Suprapubic skin (tissue), 4 donors: ENCODE results near the gene MNT. TPM values are rescaled to one million over a fixed set of nuclear protein-coding genes. Genes with fewer than 3 reads are reported as not detected.

ENCODE experiments used
- DNase-seq, 2 donors: peaks; one replicate each; pipeline ENCODE4 v3.0.0-alpha.2; 2019; ENCODE audit warnings: low spot score in 2 of 2
- H3K27ac ChIP-seq: fragments of 200-600 bp; sonication (generic); one replicate; pipeline ENCODE4 v1.5.1; 2019
- H3K27me3 ChIP-seq: fragments of 200-600 bp; sonication (generic); one replicate; pipeline ENCODE4 v1.5.1; 2019
- H3K36me3 ChIP-seq: fragments of 200-600 bp; sonication (generic); one replicate; pipeline ENCODE4 v1.5.1; 2019
- H3K4me1 ChIP-seq: fragments of 200-600 bp; sonication (generic); one replicate; pipeline ENCODE4 v1.5.1; 2019
- H3K4me3 ChIP-seq: fragments of 200-600 bp; sonication (generic); one replicate; pipeline ENCODE4 v1.5.1; 2019; ENCODE audit warnings: mild to moderate bottlenecking
- H3K9me3 ChIP-seq: fragments of 200-600 bp; sonication (generic); one replicate; pipeline ENCODE4 v1.5.1; 2019
- EP300 ChIP-seq: sonication (generic); formaldehyde crosslinking; IDR thresholded peaks from one replicate; pipeline ENCODE4 v1.6.1; 2017; ENCODE audit warnings: antibody characterized with exemption
- POLR2A ChIP-seq, 2 donors: fragments of 450-650 bp; IDR thresholded peaks; one replicate each; pipeline ENCODE4 v1.6.1; 2017; ENCODE audit warnings: antibody characterized with exemption in 2 of 2, mild to moderate bottlenecking in 2 of 2, moderate library complexity in 2 of 2
- POLR2AphosphoS5 ChIP-seq, 3 donors: sonication (generic); formaldehyde crosslinking; IDR thresholded peaks; one replicate each; pipeline ENCODE4 v1.6.1; 2017; ENCODE audit warnings: antibody characterized with exemption in 3 of 3
- WGBS: methylation state at CpG from one replicate; pipeline ENCODE4 v1.1.5; 2018; 5-methylcytosine and 5-hydroxymethylcytosine counted together
- total RNA-seq, 4 donors: library from RNA; depleted of rRNA; stranded (reverse); fragments of >200 nt; gene quantifications; one replicate each; pipeline ENCODE4 v1.1.0, GENCODE V29; 2016
- TF ChIP-seq, protein P1 (sequence below), 2 donors: fragments of 200-600 bp in 1 of 2; fragments of 450-650 bp in 1 of 2; sonication (generic) in 1 of 2; IDR thresholded peaks; one replicate each; pipeline ENCODE4 v1.5.1; 2016 to 2019; ENCODE audit warnings: antibody characterized with exemption in 2 of 2, mild to moderate bottlenecking in 1 of 2, moderate library complexity in 1 of 2

The MNT gene
- total RNA-seq, 4 donors from 2014 or later = 20.9 to 50.0 (median 44.1) TPM

DNA sequence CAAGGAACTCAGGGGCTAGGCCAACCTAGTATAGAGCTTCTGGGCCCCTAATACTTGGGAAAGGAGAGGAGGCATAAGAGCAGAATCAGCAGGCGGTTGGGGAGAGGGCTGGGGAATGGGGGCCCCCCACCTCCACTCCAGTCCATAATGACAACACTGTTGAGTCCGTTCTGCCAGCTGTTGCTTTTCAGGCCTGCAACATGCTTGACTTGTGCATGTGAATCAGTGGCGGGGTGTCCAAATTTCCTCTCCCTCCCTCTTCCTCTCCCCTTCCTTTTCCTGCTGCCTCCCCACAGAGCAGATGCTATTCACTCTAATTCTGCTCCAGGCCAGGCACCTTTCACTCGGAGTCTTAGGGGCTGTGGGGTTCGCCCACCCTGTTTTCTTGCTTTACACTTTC is 31.8 kb downstream of the MNT start:
- Histone ChIP-seq H3K27me3 (no peaks in the 10 kb centered on the region), H3K27ac (no peak overlapping the region), H3K9me3 (no peaks in the 10 kb centered on the region), H3K4me1 (peaks cover 16% of the 10 kb centered on the region), H3K36me3 (peaks cover 49% of the 10 kb centered on the region), H3K4me3 (no peak overlapping the region)
- WGBS = 80% methylated on average over 5 of the region's 5 CpGs
- no peak for DNase-seq
- TF ChIP-seq POLR2AphosphoS5 (IDR thresholded peaks at IDR 0.05) (no peak), POLR2A (IDR thresholded peaks at IDR 0.05) (no peak), EP300 (no peak)
- TF ChIP-seq, protein P1, sequence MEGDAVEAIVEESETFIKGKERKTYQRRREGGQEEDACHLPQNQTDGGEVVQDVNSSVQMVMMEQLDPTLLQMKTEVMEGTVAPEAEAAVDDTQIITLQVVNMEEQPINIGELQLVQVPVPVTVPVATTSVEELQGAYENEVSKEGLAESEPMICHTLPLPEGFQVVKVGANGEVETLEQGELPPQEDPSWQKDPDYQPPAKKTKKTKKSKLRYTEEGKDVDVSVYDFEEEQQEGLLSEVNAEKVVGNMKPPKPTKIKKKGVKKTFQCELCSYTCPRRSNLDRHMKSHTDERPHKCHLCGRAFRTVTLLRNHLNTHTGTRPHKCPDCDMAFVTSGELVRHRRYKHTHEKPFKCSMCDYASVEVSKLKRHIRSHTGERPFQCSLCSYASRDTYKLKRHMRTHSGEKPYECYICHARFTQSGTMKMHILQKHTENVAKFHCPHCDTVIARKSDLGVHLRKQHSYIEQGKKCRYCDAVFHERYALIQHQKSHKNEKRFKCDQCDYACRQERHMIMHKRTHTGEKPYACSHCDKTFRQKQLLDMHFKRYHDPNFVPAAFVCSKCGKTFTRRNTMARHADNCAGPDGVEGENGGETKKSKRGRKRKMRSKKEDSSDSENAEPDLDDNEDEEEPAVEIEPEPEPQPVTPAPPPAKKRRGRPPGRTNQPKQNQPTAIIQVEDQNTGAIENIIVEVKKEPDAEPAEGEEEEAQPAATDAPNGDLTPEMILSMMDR (IDR thresholded peaks at IDR 0.05) = no peak

DNA sequence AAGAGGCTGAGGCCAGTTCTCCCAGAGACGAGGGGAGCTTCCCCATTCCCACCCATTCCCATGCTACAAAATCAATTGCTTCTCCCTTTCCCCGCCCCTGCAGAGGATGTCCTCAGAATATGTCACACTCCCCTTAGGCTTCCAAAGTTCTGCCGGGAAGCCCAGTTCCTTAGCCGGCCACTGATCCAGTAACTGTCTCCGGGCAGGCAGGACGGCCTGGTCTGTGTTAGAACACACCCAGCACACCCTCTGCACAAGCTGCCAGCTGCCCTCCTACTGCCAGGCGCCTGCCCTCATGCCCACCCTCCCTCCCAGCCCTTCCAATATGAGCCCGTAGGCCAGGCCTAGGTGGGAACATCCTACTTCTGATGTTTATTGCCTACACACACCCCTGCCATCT is 32.5 kb downstream of the MNT start:
- 77% methylated on average over 8 of the region's 8 CpGs for WGBS
- TF ChIP-seq, protein P1 (IDR thresholded peaks at IDR 0.05) = no peak
- TF ChIP-seq POLR2A (IDR thresholded peaks at IDR 0.05) = no peak
- no peak for TF ChIP-seq EP300
- TF ChIP-seq POLR2AphosphoS5 (IDR thresholded peaks at IDR 0.05) = no peak
- peaks cover 20% of the 10 kb centered on the region for H3K4me1 ChIP-seq
- no peak overlapping the region for H3K4me3 ChIP-seq
- H3K36me3 ChIP-seq = peaks cover 50% of the 10 kb centered on the region
- no peaks in the 10 kb centered on the region for H3K27me3 ChIP-seq
- H3K9me3 ChIP-seq = no peaks in the 10 kb centered on the region
- H3K27ac ChIP-seq = no peak overlapping the region
- no peak for DNase-seq

DNA sequence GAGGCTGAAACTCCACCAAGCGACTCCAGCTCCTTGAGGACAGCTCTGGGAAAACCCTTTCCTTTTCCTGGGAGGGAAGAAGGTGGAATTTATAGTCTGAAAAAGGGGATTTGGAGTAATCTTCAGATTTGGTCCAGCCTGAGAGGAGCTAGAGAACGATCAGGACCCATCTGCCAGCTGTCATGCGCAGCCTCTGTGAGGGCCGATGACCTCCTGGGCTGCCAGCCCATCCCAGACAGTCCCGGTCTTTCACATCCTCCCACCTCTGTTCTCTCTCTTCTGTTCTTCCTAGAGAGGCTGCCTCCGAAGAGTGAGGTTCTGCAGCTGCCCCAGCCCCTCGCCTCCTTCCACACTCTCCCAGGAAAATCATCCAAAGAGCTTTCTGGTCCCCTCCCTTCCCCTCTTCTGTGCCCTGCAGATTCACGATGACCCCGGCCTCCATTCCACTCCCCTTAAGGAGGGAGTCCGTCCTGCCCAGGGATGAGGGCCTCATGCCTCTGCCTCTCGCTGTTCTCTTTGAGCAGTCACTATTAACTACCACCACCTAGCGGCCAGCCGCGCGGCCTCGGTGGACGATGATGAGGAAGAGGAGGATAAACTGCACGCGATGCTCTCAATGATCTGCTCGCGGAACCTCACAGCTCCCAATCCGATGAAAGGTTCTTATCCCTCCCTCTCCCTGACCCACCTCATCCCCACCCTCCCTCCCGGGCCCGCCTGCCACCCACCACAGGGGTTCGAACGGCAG is 33.9 kb downstream of the MNT start:
- Histone ChIP-seq H3K9me3 (no peaks in the 10 kb centered on the region), H3K27me3 (no peaks in the 10 kb centered on the region), H3K27ac (no peak overlapping the region), H3K36me3 (peaks cover 38% of the 10 kb centered on the region), H3K4me1 (peaks cover 20% of the 10 kb centered on the region), H3K4me3 (no peak overlapping the region)
- TF ChIP-seq POLR2AphosphoS5 (IDR thresholded peaks at IDR 0.05) = no peak
- TF ChIP-seq POLR2A (IDR thresholded peaks at IDR 0.05) = no peak
- no peak for TF ChIP-seq EP300
- TF ChIP-seq, protein P1 (IDR thresholded peaks at IDR 0.05) = no peak
- no peak for DNase-seq
- WGBS = 92% methylated on average over 26 of the region's 26 CpGs

DNA sequence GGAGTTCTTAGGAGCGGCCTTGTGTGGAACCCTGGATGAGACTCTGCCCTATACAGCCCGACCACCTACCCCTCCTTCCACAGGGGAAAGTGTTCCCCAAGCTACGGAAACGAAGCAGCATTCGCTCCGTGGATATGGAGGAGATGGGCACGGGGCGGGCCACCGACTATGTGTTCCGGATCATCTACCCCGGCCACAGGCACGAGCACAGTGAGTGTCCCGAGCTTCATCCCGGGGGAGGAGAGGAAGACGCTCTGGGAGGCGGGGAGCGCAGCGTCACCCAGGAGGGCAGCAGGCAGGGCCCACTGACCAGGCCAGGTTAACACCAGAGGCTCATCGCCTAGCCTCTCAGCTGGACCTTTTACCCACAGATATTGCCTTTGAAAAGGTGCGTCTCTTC is 35.7 kb downstream of the MNT start:
- TF ChIP-seq, protein P1 (IDR thresholded peaks at IDR 0.05) = no peak
- no peak for TF ChIP-seq POLR2AphosphoS5 (IDR thresholded peaks at IDR 0.05)
- TF ChIP-seq POLR2A (IDR thresholded peaks at IDR 0.05) = no peak
- no peak for TF ChIP-seq EP300
- no peak overlapping the region for H3K27ac ChIP-seq
- H3K9me3 ChIP-seq = no peaks in the 10 kb centered on the region
- H3K27me3 ChIP-seq = no peaks in the 10 kb centered on the region
- no peak overlapping the region for H3K4me3 ChIP-seq
- no peak for DNase-seq
- 96% methylated on average over 16 of the region's 20 CpGs for WGBS
- H3K36me3 ChIP-seq = peaks cover 28% of the 10 kb centered on the region
- H3K4me1 ChIP-seq = peaks cover 20% of the 10 kb centered on the region

DNA sequence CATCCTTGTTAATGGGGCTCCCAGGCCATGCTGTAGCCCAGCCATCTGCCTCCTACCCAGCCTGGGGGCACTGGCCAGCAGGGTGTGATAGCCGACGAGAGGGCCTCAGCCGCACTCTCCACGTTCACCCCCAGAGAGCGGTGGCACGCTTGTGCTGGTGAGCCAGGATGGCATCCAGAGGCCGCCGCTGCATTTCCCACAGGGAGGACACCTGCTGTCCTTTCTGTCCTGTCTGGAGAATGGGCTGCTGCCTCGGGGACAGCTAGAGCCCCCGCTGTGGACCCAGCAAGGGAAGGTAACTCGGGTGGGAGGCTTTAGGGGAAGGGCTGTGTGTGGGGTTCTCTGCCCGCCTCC is 36.1 kb downstream of the MNT start:
- H3K27ac ChIP-seq = no peak overlapping the region
- no peaks in the 10 kb centered on the region for H3K27me3 ChIP-seq
- peaks cover 18% of the 10 kb centered on the region for H3K4me1 ChIP-seq
- H3K36me3 ChIP-seq = peaks cover 28% of the 10 kb centered on the region
- TF ChIP-seq EP300 (no peak), POLR2A (IDR thresholded peaks at IDR 0.05) (no peak), POLR2AphosphoS5 (IDR thresholded peaks at IDR 0.05) (no peak)
- TF ChIP-seq, protein P1 (IDR thresholded peaks at IDR 0.05) = no peak
- no peak for DNase-seq
- H3K9me3 ChIP-seq = no peaks in the 10 kb centered on the region
- H3K4me3 ChIP-seq = no peak overlapping the region
- WGBS = no CpG with 5 or more reads among the region's 12 CpGs
